HG03060 (cell line): ENCODE results near the gene ALK.

ENCODE experiments used
- ATAC-seq: cut with Tn5 transposase; IDR thresholded peaks from one replicate; pipeline ENCODE4 v1.9.1; 2021; ENCODE audit warnings: low read depth, moderate number of reproducible peaks; ENCODE audit not compliant: unreplicated experiment

The ALK gene

GRCh38 chr2:29560566-29560965 is 360.8 kb downstream of the ALK start:
- no peak for ATAC-seq

GRCh38 chr2:29560030-29560429 is 361.4 kb downstream of the ALK start:
- no peak for ATAC-seq

GRCh38 chr2:29559578-29559977 is 361.8 kb downstream of the ALK start:
- ATAC-seq: no peak

GRCh38 chr2:29558097-29558496 is 363.3 kb downstream of the ALK start:
- ATAC-seq: no peak

- ATAC-seq: no peak
Measured at GRCh38 chr2:29557268-29557667, 364.1 kb downstream of the ALK start.

- ATAC-seq: no peak
Measured at GRCh38 chr2:29549069-29549380, 372.4 kb downstream of the ALK start.

DNA sequence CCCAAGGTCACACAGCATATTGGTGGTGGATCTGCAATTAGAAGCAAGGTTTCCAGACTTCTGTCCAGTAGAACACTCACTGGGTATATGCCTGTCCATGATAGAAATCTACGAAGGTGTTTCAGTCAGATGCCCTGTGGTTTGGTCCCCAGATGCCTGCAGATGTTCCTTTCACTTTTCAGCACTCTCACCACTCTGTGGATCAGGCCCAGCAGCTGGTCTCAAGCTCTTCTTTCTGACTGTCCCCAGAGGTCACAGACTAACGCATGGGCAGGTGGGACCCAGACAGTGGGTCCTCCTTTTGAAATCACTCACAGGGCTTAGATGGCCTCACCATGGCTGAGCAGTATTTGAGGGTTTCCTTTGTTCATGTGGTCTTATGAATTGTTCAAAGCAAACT is 376.5 kb downstream of the ALK start:
- no peak for ATAC-seq

DNA sequence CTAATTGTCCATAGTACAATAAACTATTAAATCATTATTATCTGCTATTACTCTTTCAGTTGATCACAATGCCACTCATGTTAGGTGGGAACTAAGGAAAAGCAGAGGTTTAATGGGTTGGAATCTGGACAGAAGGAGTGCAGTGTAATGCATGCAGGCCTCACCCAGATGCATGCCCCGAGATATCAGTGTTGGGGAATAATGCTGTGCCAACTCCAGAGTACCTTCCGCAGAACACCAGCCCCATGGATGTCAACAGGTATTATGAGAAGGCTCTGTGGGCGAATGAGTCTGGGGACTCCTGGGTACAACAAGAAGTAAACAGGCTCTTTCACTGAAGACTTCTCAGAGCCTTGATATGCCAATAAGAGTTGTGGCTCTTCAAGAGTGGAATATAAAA is 377.4 kb downstream of the ALK start:
- no peak for ATAC-seq

GRCh38 chr2:29535188-29535587 is 386.2 kb downstream of the ALK start:
- ATAC-seq: no peak

- ATAC-seq: no peak
Measured at GRCh38 chr2:29532436-29532835, 388.9 kb downstream of the ALK start.

DNA sequence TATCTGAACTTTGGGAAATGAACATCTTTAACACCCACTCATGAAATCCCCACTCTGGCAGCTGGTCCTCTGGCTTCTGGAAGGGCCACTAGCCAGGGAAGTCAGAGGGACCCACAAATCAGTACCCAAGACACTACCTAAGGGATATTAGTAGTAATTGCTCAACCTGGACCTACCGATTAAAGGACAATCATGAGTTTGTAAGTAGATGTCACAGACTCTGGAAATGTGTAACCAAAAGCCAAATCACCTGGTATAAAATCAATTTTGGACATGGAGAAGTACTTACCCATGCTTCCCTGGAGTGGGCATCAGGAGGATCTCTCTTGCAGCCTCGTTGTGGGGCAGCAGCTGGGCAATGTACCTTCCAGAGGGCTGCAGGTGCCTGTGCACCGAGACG is 389.8 kb downstream of the ALK start:
- ATAC-seq: no peak

- ATAC-seq: no peak
Measured at GRCh38 chr2:29530281-29530680, 391.1 kb downstream of the ALK start.

DNA sequence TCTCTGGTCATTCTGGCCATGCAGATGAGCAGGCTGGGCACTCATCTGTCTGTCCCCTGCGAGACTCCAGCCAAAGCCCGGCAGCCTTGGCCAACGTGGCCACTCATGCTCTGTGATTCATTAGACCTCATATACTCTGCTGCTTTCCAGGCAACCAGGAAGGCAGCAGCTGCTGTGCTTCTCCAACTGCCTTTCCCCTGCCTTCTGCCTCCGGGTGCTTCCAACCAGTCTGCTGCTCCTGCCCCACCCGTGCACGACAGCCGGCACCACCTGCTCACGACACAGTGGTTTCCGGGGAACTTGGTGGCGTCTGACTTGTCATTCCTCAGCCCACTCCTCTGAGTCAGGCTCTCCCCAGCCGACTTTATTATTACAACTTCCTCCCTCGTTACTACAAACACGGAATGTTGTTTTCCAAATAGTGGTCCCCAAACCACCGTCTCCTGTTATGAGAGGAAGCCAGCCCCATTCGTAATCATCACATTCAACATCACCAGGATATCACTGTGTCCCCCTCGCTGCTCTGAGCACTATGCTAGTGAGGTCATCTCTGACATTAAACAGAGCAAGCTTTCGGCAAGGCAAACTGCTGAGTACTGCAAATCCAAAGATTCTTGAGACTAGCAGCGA is 392.4 kb downstream of the ALK start:
- no peak for ATAC-seq

- ATAC-seq: no peak
Measured at GRCh38 chr2:29528371-29528770, 393.0 kb downstream of the ALK start.

DNA sequence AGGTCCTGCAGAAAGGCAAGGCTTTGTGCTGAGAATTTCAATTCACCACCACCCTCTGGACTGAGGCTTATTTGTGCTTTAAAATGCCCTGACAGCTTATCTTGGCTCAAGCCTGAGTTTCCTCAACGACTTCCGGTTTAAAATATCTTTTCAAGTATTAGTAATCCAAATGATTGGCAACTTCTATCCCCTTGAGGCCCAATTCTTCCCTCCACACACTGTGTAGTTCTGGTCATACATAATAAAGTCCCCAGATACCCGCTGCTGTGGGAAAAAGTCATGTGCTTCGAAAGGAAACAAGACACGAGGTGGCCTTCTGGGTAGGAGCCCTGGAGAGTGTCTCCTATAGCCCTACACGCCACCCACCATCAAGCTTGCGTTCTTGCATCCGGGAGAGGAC is 393.4 kb downstream of the ALK start:
- no peak for ATAC-seq

- no peak for ATAC-seq
Measured at GRCh38 chr2:29526587-29527586, 394.5 kb downstream of the ALK start.

DNA sequence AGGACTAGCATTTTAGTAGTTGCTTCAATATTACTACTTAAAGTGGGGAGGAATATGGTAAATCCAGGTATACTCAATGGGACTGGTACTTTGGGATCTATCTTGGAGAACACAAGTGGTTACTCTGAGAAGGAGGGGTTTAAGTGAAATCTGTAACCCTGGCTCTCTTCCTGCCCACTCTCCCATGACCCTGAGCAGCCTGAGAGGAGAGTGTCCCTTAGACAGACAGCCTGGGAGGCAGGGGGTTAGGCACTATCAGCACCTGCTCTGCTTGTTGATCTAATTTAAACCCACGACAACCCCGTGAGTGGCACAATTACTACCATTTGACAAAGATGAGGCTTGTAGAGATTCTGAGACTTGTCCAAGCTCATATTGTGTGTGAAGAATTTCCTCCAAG is 395.5 kb downstream of the ALK start:
- ATAC-seq: no peak

DNA sequence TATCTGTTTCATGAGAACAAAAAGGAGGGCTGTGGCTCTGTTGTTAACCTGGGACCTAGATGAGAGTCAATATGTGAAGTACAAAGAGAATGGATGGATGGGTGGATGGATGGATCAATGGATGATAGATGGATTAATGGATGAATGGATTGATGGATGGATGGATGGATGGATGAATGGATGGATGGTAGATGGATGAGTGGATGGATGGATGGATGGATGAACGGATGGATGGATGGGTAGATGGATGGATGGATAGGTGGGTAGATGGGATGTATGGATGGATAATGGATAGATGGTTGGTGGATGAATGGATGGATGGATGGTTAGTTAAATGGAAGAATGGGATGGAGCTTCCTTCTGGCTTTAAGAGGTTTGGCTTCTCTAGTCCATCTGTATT is 396.7 kb downstream of the ALK start:
- no peak for ATAC-seq

- no peak for ATAC-seq
Measured at GRCh38 chr2:29522951-29523669, 398.3 kb downstream of the ALK start.

DNA sequence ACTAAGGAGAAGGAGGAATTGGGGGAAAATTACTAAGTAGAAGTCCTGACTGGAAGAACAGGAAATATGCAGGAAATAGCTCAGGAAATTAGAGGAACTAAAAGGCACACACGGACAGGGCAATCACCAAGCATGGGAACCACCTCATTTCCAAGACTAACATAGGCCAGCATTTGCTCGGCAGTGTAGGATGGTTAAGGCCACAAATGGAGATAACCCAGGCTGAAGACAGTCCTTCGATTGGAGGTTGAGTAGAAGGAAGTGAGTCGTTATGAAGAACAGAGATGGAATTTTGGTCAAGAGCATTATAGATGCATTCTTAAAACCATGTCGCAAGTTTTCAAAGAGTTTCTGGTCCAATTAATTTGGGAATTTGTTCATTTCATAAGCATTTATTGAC is 401.4 kb downstream of the ALK start:
- no peak for ATAC-seq

DNA sequence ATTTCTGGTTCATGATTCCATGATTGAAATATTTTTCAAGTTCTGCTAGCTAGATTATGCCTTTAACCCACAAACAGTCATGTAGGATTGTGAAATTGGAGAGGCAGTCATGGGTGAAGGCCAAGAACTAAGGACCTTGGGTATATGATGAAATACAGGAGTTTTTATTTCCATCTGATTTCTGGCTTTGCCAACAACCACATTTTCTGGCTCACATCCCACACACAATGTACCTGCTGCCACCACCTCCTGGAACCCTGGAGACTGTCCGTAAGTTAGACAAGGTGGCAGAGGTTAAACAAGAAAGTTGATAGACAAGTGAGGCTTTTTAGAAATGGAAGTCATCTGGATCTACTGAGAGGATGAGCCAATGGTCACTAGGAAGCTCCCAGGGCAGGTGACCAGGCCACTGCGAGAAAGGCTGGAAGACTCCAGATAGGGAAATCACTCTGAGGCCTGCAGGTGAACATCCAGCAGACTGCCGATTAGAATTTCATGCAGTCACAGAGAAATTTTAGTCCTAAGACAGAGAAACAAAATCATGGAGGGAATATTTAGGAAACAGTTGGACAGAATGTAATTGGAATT is 402.0 kb downstream of the ALK start:
- no peak for ATAC-seq
